HG03571 (cell line): ENCODE results near the gene RUBCN.

Experiments
- ATAC-seq: cut with Tn5 transposase; IDR thresholded peaks from one replicate; pipeline ENCODE4 v1.9.1; 2021; ENCODE audit not compliant: unreplicated experiment

Gene RUBCN

DNA sequence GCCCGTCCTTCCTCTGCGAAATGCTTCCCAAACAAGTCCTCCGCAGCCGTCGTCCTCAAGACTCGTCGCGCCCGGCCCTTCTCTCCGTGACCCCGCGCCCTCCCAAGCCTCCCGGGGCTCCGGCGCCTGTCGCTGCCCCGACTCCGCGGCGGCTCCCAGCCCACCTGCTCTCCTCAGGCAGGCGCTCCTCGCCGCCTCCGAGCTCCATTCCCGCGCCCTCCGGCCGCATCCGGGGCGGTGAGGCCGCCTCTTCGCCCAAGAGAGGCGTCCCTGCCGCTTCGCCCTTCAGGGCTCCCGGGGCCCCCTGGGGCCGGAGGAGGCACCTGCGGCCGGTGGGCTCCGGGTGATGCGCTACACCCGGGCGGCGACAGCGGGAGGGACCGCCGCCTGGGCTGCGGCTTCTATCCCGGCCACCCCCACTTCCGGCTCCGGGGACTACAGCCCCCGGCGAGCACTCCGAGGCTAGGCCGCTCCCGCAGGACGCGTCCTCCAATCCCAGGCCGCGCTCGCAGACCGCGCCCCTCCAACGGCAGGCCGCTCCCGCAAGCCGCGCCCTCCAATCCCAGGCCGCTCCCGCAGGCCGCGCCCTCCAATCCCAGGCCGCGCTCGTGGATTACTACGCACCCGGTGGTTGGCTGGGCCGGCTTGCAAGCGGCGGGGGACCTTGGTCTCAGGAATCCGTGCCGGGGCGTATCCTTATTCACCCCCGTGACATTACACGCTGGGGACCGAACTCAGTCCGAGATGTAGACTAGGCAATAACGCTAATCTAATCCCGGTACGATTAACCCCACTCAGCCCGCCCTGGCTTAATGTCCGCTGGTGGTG lies at the start of gene RUBCN:
TSS of gene RUBCN (minus strand) at position 414 of the 828 bp plus-strand sequence. CDS start at position 229, 185 bp downstream.
- peak; percentile 79 for ATAC-seq

GRCh38 chr3:197784019-197784585 lies 47.4 kb upstream of the RUBCN start:
- ATAC-seq = no peak

GRCh38 chr3:197782230-197782629 lies 45.5 kb upstream of the RUBCN start:
- ATAC-seq = no peak

DNA sequence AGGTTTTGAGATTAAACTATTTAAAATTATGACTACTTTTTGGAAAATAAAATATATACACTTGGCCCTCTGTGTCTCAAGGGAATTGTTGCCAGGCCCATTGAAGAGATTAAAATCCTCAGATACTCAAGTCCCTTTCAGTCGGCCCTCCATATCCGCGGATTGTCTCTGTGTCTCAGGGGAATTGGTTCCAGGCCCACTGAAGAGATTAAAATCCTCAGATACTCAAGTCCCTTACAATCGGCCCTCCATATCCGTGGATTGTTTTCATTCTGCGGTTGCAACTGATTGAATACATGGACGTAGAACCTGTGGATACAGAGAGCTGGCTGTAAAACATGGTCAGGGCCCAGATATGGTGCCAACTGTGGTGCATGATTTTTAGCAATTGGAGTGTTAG lies 38.6 kb upstream of the RUBCN start:
- no peak for ATAC-seq

- ATAC-seq = no peak
These were observed 25.1 kb upstream of the RUBCN start for GRCh38 chr3:197761784-197762183.

- no peak for ATAC-seq
These were observed 21.8 kb upstream of the RUBCN start for GRCh38 chr3:197758512-197758911.

DNA sequence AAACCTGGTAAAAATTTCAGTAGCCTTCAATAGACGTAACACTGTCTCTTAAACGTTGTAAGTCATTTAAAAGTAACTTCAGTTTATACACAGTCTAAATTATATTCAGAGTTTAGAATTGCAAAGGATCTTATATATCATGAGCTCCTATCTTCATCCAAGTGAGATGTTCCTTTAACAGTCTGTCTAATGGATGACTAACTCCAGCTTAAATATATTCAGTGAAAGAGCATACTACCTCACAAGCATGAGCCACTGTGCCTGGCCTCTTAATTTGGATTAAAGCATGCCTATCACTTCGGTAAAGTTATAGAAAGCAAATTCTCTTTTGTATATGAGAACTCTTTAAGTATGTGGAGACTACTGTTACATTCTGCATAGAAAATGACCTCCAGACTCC lies 20.0 kb upstream of the RUBCN start:
- ATAC-seq = no peak

DNA sequence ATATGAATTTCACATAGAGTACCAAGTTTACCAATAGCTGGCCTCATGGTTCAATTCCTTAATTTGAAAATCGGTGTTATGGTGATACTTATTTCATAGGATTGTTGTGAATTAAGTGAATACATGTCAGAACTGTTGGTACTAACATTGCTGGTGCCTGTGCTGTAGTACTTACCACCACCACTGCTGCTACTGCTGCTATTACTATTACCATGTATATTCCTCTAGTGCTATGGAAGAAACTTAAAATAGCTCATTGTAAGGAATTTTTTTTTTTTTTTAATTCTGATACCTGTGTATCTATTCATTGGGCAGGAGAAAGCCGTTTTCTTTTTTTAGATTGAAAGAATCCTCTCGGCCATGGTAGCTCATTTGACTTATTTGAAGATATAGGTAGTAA lies 16.6 kb upstream of the RUBCN start:
- no peak for ATAC-seq

GRCh38 chr3:197752107-197752506 lies 15.4 kb upstream of the RUBCN start:
- no peak for ATAC-seq

GRCh38 chr3:197750858-197751737 lies 14.4 kb upstream of the RUBCN start:
- ATAC-seq = no peak

GRCh38 chr3:197750396-197750831 lies 13.7 kb upstream of the RUBCN start:
- ATAC-seq = peak; percentile 44

DNA sequence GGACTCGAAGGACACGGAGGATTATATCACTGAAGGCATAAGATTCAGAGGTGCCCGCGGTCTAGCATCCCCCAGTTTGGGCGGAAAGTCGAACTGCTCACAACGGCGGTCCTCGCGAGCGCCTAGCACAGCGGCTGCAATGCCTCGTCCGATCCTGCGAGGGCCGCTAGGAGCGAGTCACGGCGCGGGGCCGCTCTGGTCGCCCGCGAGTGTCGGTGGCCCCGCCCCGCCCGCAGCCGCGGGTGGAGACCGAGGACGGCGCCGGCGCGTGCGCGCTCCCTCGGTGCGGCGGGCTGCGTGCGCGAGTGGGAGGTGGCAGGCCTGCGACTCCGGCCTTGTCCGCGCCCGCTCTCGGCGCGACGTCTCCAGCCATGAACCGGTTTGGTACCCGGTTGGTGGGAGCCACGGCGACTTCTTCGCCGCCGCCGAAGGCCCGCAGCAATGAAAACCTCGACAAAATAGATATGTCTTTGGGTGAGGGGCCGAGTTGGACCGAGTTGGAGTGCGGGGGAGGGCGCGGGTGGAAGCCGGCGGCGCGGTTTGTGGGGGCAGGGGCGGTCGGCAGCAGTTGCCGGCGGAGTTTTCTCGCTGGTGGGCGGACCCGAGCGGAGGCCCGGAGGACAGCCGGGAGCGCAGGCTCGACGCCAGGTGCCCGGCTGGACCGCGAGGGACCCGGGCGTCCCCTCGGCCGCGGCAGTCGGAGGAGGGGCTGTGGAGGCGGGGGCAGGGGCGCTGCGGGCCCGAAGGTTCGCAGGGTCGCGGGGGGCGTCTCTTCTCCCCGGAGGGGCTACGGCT lies 13.1 kb upstream of the RUBCN start, which contains the start of gene FYTTD1:
TSS of gene FYTTD1 (plus strand) at position 283 of the 795 bp plus-strand sequence. CDS start at position 372, 89 bp downstream.
- ATAC-seq = peak; percentile 77

DNA sequence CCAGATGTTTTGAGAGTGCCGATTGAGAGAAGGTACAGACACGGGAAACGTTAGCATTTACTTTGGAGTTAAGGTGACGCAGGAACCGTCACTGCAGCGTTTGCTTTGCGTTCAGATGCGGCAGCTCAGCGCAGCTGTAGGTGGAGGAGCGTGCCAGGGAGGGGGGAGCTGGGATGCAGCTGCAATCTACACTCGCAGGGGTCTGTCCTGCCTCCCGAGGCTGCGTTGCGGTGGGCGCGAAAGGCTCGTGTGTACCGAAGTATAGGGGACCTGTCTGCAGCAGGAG lies 12.6 kb upstream of the RUBCN start:
- no peak for ATAC-seq

DNA sequence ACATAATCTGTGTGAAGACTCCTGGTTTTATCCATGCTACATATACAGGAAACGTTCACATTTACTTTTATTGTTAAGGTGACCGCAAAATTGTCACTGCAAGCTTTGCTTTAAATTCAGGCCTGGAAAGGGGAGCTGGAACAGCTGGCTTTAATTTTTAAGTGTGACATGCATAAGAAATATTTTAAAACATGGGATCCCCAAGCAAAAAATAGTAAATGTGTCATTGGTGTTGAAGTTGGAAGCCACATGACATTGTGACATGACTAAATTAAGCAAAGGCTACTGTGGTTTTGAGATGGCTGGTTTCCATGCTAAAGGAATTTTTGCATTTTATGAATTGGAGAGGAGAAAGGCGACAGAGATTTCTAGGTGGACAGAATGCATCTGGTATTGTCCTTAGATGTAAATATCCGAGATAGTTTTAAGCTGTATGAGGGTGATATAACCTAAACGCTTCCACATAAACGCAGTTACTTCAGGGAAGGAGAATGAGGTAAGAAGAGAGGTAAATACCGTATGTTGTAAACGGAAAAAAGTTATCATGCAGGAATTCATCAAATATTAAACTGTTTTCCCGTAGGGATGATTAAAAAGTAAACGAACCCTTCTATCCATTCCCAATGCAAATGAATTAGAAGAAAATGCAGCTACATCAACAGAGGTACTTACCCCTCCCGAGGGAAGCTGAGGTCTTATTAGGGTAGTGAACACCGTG lies 12.1 kb upstream of the RUBCN start:
- no peak for ATAC-seq

- no peak for ATAC-seq
These were observed 10.1 kb upstream of the RUBCN start for GRCh38 chr3:197746801-197747237.

- no peak for ATAC-seq
These were observed 9.5 kb upstream of the RUBCN start for GRCh38 chr3:197746209-197746608.

- ATAC-seq = no peak
These were observed 6.1 kb upstream of the RUBCN start for GRCh38 chr3:197742787-197743186.

DNA sequence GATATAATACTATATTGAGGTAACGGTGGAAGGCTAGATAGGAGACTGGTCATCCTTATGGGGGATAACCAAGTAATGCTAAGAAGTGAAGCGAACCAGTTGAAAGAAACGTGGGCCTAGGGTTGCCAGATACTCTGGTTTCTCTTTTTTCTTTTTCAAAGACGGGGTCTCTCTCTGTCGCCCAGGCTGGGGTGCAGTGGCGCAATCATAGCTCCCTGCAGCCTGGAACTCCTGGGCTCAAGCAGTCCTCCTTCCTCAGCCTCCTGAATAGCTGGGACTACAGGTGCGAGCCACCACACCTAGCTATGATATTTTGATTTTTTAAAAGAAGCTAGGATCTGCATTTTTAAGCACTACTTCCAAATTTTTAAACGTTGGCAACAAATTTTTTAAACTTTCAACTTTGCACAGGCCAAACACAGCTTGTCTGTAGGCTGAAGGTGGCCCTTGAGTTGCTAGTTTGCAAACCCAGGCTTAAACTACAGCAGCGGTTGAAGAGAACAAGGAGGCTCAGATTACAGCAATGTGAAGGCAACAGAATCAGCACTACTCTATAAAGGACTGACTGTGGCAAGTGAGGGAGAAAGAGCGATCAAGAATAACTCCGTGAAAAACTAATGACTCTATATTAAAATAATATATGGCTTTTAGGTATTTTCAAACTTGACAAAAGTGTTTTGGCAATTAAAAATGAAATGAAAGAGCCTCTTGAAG lies 1.2 kb upstream of the RUBCN start:
- no peak for ATAC-seq

DNA sequence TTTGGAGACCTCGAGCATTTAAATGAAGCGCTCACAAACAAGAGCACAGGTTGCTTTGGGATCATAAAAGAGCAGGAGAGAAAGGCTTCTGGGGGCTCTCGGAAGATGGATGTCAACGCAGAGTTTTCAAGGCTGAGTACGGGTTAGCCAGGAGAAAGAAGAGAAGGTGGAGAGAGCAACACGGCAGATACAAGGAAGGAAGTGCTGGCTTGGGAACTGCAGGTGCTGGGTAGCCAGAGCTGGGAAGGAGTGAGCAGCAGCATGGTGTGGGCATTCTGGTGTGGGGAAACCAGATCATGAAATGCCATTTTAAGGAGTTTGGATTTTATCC lies 580 bp upstream of the RUBCN start:
- no peak for ATAC-seq
